MCF 10A (cell line): Measurements from ENCODE around the gene TKT. TPM values are rescaled to one million over a fixed set of nuclear protein-coding genes. Genes with fewer than 3 reads are reported as not detected.

Source experiments
- BruUV-seq: library from RNA; stranded (reverse); fragments of 400-500 nt; replicated peaks from 2 replicates; lab custom pipeline; 2021; lab: Mats Ljungman, UMichigan
- CTCF ChIA-PET: fragments of 300-600 bp; sonication (Branson Sonifier 250); formaldehyde crosslinking; extraction: SDS; loops from one replicate; lab custom pipeline; 2021; ENCODE audit warnings: antibody characterized with exemption, inconsistent platforms; lab: Yijun Ruan, JAX
- POLR2A ChIA-PET: fragments of 300-600, 350-650 bp; sonication (Branson Sonifier 250); formaldehyde crosslinking; extraction: SDS; loops from one replicate; lab custom pipeline; 2020; ENCODE audit warnings: antibody characterized with exemption, inconsistent platforms; lab: Yijun Ruan, JAX
- DNase-seq: peaks from one replicate; pipeline ENCODE4 v3.0.0-alpha.2; 2018; ENCODE audit not compliant: unreplicated experiment
- H3K27ac Mint-ChIP-seq: one replicate; pipeline ENCODE4 v1.8.0; 2022; ENCODE audit warnings: mild to moderate bottlenecking, low read depth, mixed read lengths; ENCODE audit not compliant: unreplicated experiment
- H3K27me3 Mint-ChIP-seq: one replicate; pipeline ENCODE4 v1.8.0; 2022; ENCODE audit warnings: mixed read lengths; ENCODE audit not compliant: insufficient read depth, unreplicated experiment
- H3K36me3 Mint-ChIP-seq: one replicate; pipeline ENCODE4 v1.8.0; 2022; ENCODE audit warnings: mild to moderate bottlenecking, moderate library complexity, mixed read lengths; ENCODE audit not compliant: insufficient read depth, unreplicated experiment
- H3K4me1 Mint-ChIP-seq: one replicate; pipeline ENCODE4 v1.8.0; 2022; ENCODE audit warnings: mixed read lengths; ENCODE audit not compliant: insufficient read depth, unreplicated experiment
- H3K4me3 Mint-ChIP-seq: one replicate; pipeline ENCODE4 v1.8.0; 2022; ENCODE audit warnings: mild to moderate bottlenecking, moderate library complexity, mixed read lengths; ENCODE audit not compliant: unreplicated experiment
- H3K9me3 Mint-ChIP-seq: one replicate; pipeline ENCODE4 v1.8.0; 2022; ENCODE audit warnings: mixed read lengths; ENCODE audit not compliant: unreplicated experiment
- intact Hi-C: fragments of 100-400 bp; cut with micrococcal nuclease; formaldehyde crosslinking; loops from 2 replicates; pipeline ENCODE4 v1.14.1; 2022
- total RNA-seq: library from RNA; stranded (reverse); gene quantifications from 2 replicates; pipeline ENCODE4 v1.2.3, GENCODE V29; 2022
- TF ChIP-seq, protein P1 (sequence below): fragments of 200-600 bp; IDR thresholded peaks from one replicate; pipeline ENCODE4 v1.8.0; 2022; ENCODE audit warnings: antibody characterized with exemption, mild to moderate bottlenecking; ENCODE audit not compliant: unreplicated experiment

TKT gene
- total RNA-seq, 1 experiment from 2014 or later = 326 TPM

DNA sequence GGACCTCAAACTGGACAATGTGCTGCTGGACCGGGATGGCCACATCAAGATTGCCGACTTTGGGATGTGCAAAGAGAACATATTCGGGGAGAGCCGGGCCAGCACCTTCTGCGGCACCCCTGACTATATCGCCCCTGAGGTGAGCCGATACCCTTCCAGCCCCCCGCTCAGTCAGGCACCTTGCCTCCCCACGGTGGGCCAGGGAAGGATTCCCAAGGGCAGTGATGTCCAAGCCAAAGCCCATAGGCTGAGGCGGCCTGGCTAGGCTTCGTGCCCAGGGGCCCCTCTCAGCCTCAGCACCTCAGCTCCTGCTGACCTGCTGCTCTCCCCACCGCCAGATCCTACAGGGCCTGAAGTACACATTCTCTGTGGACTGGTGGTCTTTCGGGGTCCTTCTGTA, 67.1 kb downstream of the TKT start:
- no peaks in the 10 kb centered on the region for H3K27me3 Mint-ChIP-seq
- TF ChIP-seq, protein P1, sequence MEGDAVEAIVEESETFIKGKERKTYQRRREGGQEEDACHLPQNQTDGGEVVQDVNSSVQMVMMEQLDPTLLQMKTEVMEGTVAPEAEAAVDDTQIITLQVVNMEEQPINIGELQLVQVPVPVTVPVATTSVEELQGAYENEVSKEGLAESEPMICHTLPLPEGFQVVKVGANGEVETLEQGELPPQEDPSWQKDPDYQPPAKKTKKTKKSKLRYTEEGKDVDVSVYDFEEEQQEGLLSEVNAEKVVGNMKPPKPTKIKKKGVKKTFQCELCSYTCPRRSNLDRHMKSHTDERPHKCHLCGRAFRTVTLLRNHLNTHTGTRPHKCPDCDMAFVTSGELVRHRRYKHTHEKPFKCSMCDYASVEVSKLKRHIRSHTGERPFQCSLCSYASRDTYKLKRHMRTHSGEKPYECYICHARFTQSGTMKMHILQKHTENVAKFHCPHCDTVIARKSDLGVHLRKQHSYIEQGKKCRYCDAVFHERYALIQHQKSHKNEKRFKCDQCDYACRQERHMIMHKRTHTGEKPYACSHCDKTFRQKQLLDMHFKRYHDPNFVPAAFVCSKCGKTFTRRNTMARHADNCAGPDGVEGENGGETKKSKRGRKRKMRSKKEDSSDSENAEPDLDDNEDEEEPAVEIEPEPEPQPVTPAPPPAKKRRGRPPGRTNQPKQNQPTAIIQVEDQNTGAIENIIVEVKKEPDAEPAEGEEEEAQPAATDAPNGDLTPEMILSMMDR = no peak
- BruUV-seq = no TSS peak
- H3K27ac Mint-ChIP-seq = no peak overlapping the region
- ChIA-PET CTCF (interaction anchor here (0.8 kb wide), 1 partner anchor 8 kb away, joined by 3 read pairs; no protein-coding TSS in a partner anchor), POLR2A (no interaction called here)
- H3K9me3 Mint-ChIP-seq = no peaks in the 10 kb centered on the region
- peaks cover 19% of the 10 kb centered on the region for H3K36me3 Mint-ChIP-seq
- no peak overlapping the region for H3K4me3 Mint-ChIP-seq
- no peaks in the 10 kb centered on the region for H3K4me1 Mint-ChIP-seq
- intact Hi-C loops = no loop called here
- DNase-seq = no peak

- H3K9me3 Mint-ChIP-seq = no peaks in the 10 kb centered on the region
- ChIA-PET CTCF (interaction anchor here (0.6 to 0.8 kb wide), 2 partner anchors 8 to 19 kb away, joined by 3 read pairs; no protein-coding TSS in a partner anchor), POLR2A (no interaction called here)
- no peak overlapping the region for H3K27ac Mint-ChIP-seq
- H3K4me3 Mint-ChIP-seq = no peak overlapping the region
- BruUV-seq = no TSS peak
- H3K4me1 Mint-ChIP-seq = no peaks in the 10 kb centered on the region
- peaks cover 19% of the 10 kb centered on the region for H3K36me3 Mint-ChIP-seq
- TF ChIP-seq, protein P1 = no peak
- H3K27me3 Mint-ChIP-seq = no peaks in the 10 kb centered on the region
- DNase-seq = no peak
- intact Hi-C loops = no loop called here
These were observed 67.6 kb downstream of the TKT start for GRCh38 chr3:53188136-53188685.

- H3K27me3 Mint-ChIP-seq = no peaks in the 10 kb centered on the region
- H3K4me1 Mint-ChIP-seq = no peaks in the 10 kb centered on the region
- BruUV-seq = no TSS peak
- H3K9me3 Mint-ChIP-seq = no peaks in the 10 kb centered on the region
- H3K36me3 Mint-ChIP-seq = peaks cover 25% of the 10 kb centered on the region
- no peak overlapping the region for H3K27ac Mint-ChIP-seq
- TF ChIP-seq, protein P1 = no peak
- CTCF ChIA-PET = interaction anchor here (0.6 kb wide), 1 partner anchor 19 kb away, joined by 3 read pairs; no protein-coding TSS in a partner anchor
- POLR2A ChIA-PET = no interaction called here
- no peak for DNase-seq
- H3K4me3 Mint-ChIP-seq = no peak overlapping the region
- intact Hi-C loops = no loop called here
These were observed 68.4 kb downstream of the TKT start for GRCh38 chr3:53187430-53187829.

DNA sequence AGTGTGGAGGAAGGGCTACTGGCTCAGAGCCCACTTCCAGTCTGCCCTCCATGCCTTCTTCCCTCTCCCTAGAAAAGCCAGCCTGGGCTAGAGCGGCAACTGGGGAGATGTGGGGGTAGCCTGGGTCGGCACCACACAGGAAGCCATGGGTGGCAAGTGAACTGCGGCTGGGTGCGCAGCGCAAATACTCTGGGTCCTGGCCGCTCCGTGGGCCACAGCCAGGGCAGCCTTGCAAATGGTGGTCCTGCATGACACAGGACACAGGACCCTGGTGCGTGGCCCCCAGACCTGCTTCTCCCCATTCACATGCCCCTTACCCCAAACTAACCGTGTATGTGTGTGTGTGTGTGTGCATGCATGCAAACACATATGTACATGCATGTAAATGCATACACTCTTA, 69.1 kb downstream of the TKT start:
- intact Hi-C loops = no loop called here
- Mint-ChIP-seq H3K27me3 (no peaks in the 10 kb centered on the region), H3K4me3 (no peak overlapping the region), H3K27ac (no peak overlapping the region), H3K4me1 (no peaks in the 10 kb centered on the region), H3K9me3 (no peaks in the 10 kb centered on the region), H3K36me3 (peaks cover 32% of the 10 kb centered on the region)
- ChIA-PET CTCF (no interaction called here), POLR2A (no interaction called here)
- BruUV-seq = no TSS peak
- no peak for DNase-seq
- TF ChIP-seq, protein P1 = no peak
